ENCODE results near the gene MAPK14. TPM values are rescaled to one million over a fixed set of nuclear protein-coding genes. Genes with fewer than 3 reads are reported as not detected.

Gene MAPK14
- total RNA-seq, 1 donor from 2014 or later, result 41.3 TPM

- Histone ChIP-seq H3K27ac (ENCODE audit: low read depth, low read length) (no peak overlapping the region), H3K9me3 (ENCODE audit: insufficient read depth, low read depth, low read length) (no peaks in the 10 kb centered on the region), H4K20me1 (ENCODE audit: insufficient read depth, low read length) (no peaks in the 10 kb centered on the region), H3K27me3 (ENCODE audit: insufficient read depth, low read length) (no peaks in the 10 kb centered on the region), H3K36me3 (ENCODE audit: insufficient read depth, low read length) (no peaks in the 10 kb centered on the region), H3K79me2 (ENCODE audit: insufficient read depth, low read length) (no peaks in the 10 kb centered on the region), H3K4me1 (ENCODE audit: insufficient read depth, low read length) (peaks cover 5% of the 10 kb centered on the region), H3K4me2 (ENCODE audit: low read length) (no peak overlapping the region), H3K4me3 (ENCODE audit: insufficient read depth, low read depth, low read length) (no peak overlapping the region), H2AFZ (ENCODE audit: low read depth, low read length) (no peak overlapping the region), H3K9ac (ENCODE audit: low read length) (no peak overlapping the region)
- FAIRE-seq, result no peak
- H3K27ac Mint-ChIP-seq (ENCODE audit: unreplicated experiment), result no peak overlapping the region
- peaks cover 7% of the 10 kb centered on the region for H3K36me3 Mint-ChIP-seq (ENCODE audit: low read depth, unreplicated experiment)
- no peaks in the 10 kb centered on the region for H3K27me3 Mint-ChIP-seq (ENCODE audit: low read depth, unreplicated experiment)
- H3K4me1 Mint-ChIP-seq (ENCODE audit: low read depth, unreplicated experiment), result peaks cover 13% of the 10 kb centered on the region
- H3K9me3 Mint-ChIP-seq (ENCODE audit: unreplicated experiment), result peaks cover 2% of the 10 kb centered on the region
- no peak for TF ChIP-seq CTCF (IDR thresholded peaks at IDR 0.05; ENCODE audit: insufficient read depth, low read depth, low read length)
- TF ChIP-seq EZH2 (IDR thresholded peaks at IDR 0.05; ENCODE audit: insufficient read depth, low read length), result no peak
- H3K4me3 Mint-ChIP-seq (ENCODE audit: unreplicated experiment), result no peak overlapping the region
- no peak for DNase-seq (ENCODE audit: low read depth)
Measured at GRCh38 chr6:36121787-36122494, 94.3 kb downstream of the MAPK14 start.

- no peaks in the 10 kb centered on the region for H3K27me3 Mint-ChIP-seq (ENCODE audit: low read depth, unreplicated experiment)
- no peak overlapping the region for H3K27ac ChIP-seq (ENCODE audit: low read depth, low read length)
Measured at GRCh38 chr6:36122495-36123269, 95.1 kb downstream of the MAPK14 start.

More at GRCh38 chr6:36122495-36123269, 95.1 kb downstream of the MAPK14 start:
- Mint-ChIP-seq H3K4me1 (ENCODE audit: low read depth, unreplicated experiment) (peaks cover 21% of the 10 kb centered on the region), H3K27ac (ENCODE audit: unreplicated experiment) (no peak overlapping the region), H3K4me3 (ENCODE audit: unreplicated experiment) (no peak overlapping the region), H3K9me3 (ENCODE audit: unreplicated experiment) (peaks cover 2% of the 10 kb centered on the region), H3K36me3 (ENCODE audit: low read depth, unreplicated experiment) (peaks cover 8% of the 10 kb centered on the region)
- no peak overlapping the region for H3K9ac ChIP-seq (ENCODE audit: low read length)
- H3K4me2 ChIP-seq (ENCODE audit: low read length), result no peak overlapping the region
- H3K4me3 ChIP-seq (ENCODE audit: insufficient read depth, low read depth, low read length), result no peak overlapping the region
- FAIRE-seq (no peak), DNase-seq (ENCODE audit: low read depth) (no peak)
- H3K36me3 ChIP-seq (ENCODE audit: insufficient read depth, low read length), result no peaks in the 10 kb centered on the region
- no peaks in the 10 kb centered on the region for H3K9me3 ChIP-seq (ENCODE audit: insufficient read depth, low read depth, low read length)
- H2AFZ ChIP-seq (ENCODE audit: low read depth, low read length), result no peak overlapping the region
- no peaks in the 10 kb centered on the region for H3K27me3 ChIP-seq (ENCODE audit: insufficient read depth, low read length)
- H3K79me2 ChIP-seq (ENCODE audit: insufficient read depth, low read length), result no peaks in the 10 kb centered on the region
- no peaks in the 10 kb centered on the region for H4K20me1 ChIP-seq (ENCODE audit: insufficient read depth, low read length)
- H3K4me1 ChIP-seq (ENCODE audit: insufficient read depth, low read length), result peaks cover 13% of the 10 kb centered on the region
- TF ChIP-seq CTCF (IDR thresholded peaks at IDR 0.05; ENCODE audit: insufficient read depth, low read depth, low read length), result no peak
- TF ChIP-seq EZH2 (IDR thresholded peaks at IDR 0.05; ENCODE audit: insufficient read depth, low read length), result no peak
